IMR-90 (cell line): ENCODE results near the gene ARAP3. TPM values are rescaled to one million over a fixed set of nuclear protein-coding genes. Genes with fewer than 3 reads are reported as not detected.

Source experiments
- ATAC-seq: fragments of 200-7000 bp; cut with Tn5 transposase; 2 replicates; pipeline ENCODE4 v1.9.1; 2020; ENCODE audit warnings: low read depth, mild to moderate bottlenecking, moderate library complexity
- BruUV-seq: library from RNA; stranded (reverse); fragments of 400-500 nt; replicated peaks from 2 replicates; lab custom pipeline; 2021; lab: Mats Ljungman, UMichigan
- CTCF ChIA-PET: fragments of 300-600 bp; formaldehyde crosslinking; extraction: SDS; loops from one replicate; lab custom pipeline; 2021; ENCODE audit warnings: antibody characterized with exemption; lab: Yijun Ruan, JAX
- POLR2A ChIA-PET: fragments of 300-600 bp; sonication (Branson Sonifier 250); formaldehyde crosslinking; loops from one replicate; lab custom pipeline; 2022; ENCODE audit warnings: antibody characterized with exemption; ENCODE audit not compliant: unreplicated experiment; lab: Charles Lee
- DNase-seq: peaks from one replicate; pipeline ENCODE4 v3.0.0; 2013
- H2AFZ ChIP-seq: replicated peaks from 2 replicates; pipeline ENCODE3; 2013; ENCODE audit warnings: low read length, mild to moderate bottlenecking; ENCODE audit not compliant: poor library complexity
- H2AK5ac ChIP-seq: 2 replicates; pipeline ENCODE4 v1.6.1; 2013; ENCODE audit warnings: low read depth, low read length, inconsistent platforms
- H2AK9ac ChIP-seq: replicated peaks from 2 replicates; pipeline ENCODE3; 2013; ENCODE audit warnings: mild to moderate bottlenecking, low read depth, low read length, moderate library complexity; ENCODE audit not compliant: poor library complexity
- H2BK120ac ChIP-seq: 2 replicates; pipeline ENCODE4 v1.6.1; 2013; ENCODE audit warnings: low read depth, low read length, inconsistent platforms
- H2BK15ac ChIP-seq: 3 replicates; pipeline ENCODE4 v1.6.1; 2013; ENCODE audit warnings: low read depth, low read length, inconsistent platforms
- H2BK20ac ChIP-seq: 2 replicates; pipeline ENCODE4 v1.6.1; 2013; ENCODE audit warnings: low read depth, mild to moderate bottlenecking, inconsistent platforms, low read length, moderate library complexity
- H2BK5ac ChIP-seq: 2 replicates; pipeline ENCODE4 v1.6.1; 2013; ENCODE audit warnings: mild to moderate bottlenecking, low read depth, low read length, inconsistent platforms; ENCODE audit not compliant: poor library complexity, severe bottlenecking
- H3K14ac ChIP-seq: replicated peaks from 2 replicates; pipeline ENCODE4 v1.6.1; 2013; ENCODE audit warnings: low read depth, low read length, inconsistent platforms
- H3K18ac ChIP-seq: 2 replicates; pipeline ENCODE4 v1.6.1; 2013; ENCODE audit warnings: low read depth, low read length, control low read depth
- H3K23ac ChIP-seq: 2 replicates; pipeline ENCODE4 v1.6.1; 2013; ENCODE audit warnings: low read depth, low read length, inconsistent platforms
- H3K27ac ChIP-seq: 2 replicates; pipeline ENCODE4 v1.5.1; 2013; ENCODE audit warnings: mild to moderate bottlenecking, control low read depth, low read length; ENCODE audit not compliant: insufficient read depth
- H3K27me3 ChIP-seq: 2 replicates; pipeline ENCODE4 v1.6.1; 2013; ENCODE audit warnings: low read length; ENCODE audit not compliant: control insufficient read depth, insufficient read depth
- H3K36me3 ChIP-seq: 2 replicates; pipeline ENCODE4 v1.6.1; 2013; ENCODE audit warnings: low read length, mixed read lengths; ENCODE audit not compliant: control insufficient read depth, insufficient read depth
- H3K4ac ChIP-seq: 2 replicates; pipeline ENCODE4 v1.6.1; 2013; ENCODE audit warnings: low read depth, low read length, inconsistent platforms
- H3K4me1 ChIP-seq: 2 replicates; pipeline ENCODE4 v1.6.1; 2013; ENCODE audit warnings: low read length, mixed read lengths; ENCODE audit not compliant: control insufficient read depth, insufficient read depth
- H3K4me2 ChIP-seq: 2 replicates; pipeline ENCODE4 v1.6.1; 2013; ENCODE audit warnings: low read depth, mild to moderate bottlenecking, control low read depth, low read length, moderate library complexity
- H3K4me3 ChIP-seq: 2 replicates; pipeline ENCODE4 v1.5.1; 2013; ENCODE audit warnings: low read depth, mild to moderate bottlenecking, control low read depth, low read length, moderate library complexity; ENCODE audit not compliant: insufficient read depth
- H3K56ac ChIP-seq: 2 replicates; pipeline ENCODE4 v1.6.1; 2013; ENCODE audit warnings: low read length, inconsistent platforms; ENCODE audit not compliant: insufficient read depth; ENCODE audit errors: extremely low read depth
- H3K79me1 ChIP-seq, 2 experiments: 2 replicates each; pipeline ENCODE4 v1.6.1; 2013; ENCODE audit warnings: low read length in 2 of 2, inconsistent platforms in 1 of 2, low read depth in 1 of 2
- H3K9ac ChIP-seq: 2 replicates; pipeline ENCODE4 v1.6.1; 2013; ENCODE audit warnings: low read depth, low read length, control low read depth
- H3K9me1 ChIP-seq: 2 replicates; pipeline ENCODE4 v1.6.1; 2013; ENCODE audit warnings: low read length, inconsistent platforms; ENCODE audit not compliant: insufficient read depth
- H3K9me3 ChIP-seq: 2 replicates; pipeline ENCODE4 v1.6.1; 2013; ENCODE audit warnings: low read length; ENCODE audit not compliant: control insufficient read depth, insufficient read depth
- H4K20me1 ChIP-seq: 2 replicates; pipeline ENCODE4 v1.6.1; 2013; ENCODE audit warnings: low read length, inconsistent platforms; ENCODE audit not compliant: insufficient read depth
- H4K5ac ChIP-seq: 2 replicates; pipeline ENCODE4 v1.6.1; 2013; ENCODE audit warnings: mild to moderate bottlenecking, low read depth, low read length, control low read depth
- H4K8ac ChIP-seq, 2 experiments: 2 replicates each; pipeline ENCODE4 v1.6.1; 2013; ENCODE audit warnings: low read depth in 2 of 2, low read length in 2 of 2, control low read depth in 1 of 2, inconsistent platforms in 1 of 2
- H4K91ac ChIP-seq: 2 replicates; pipeline ENCODE4 v1.6.1; 2013; ENCODE audit warnings: low read depth, low read length, inconsistent platforms; ENCODE audit not compliant: insufficient read depth
- BHLHE40 ChIP-seq: fragments of 150-350 bp; IDR thresholded peaks from 2 replicates; pipeline ENCODE4 v1.6.1; 2016; ENCODE audit warnings: mild to moderate bottlenecking, low read depth, low read length
- CEBPB ChIP-seq: IDR thresholded peaks from 2 replicates; pipeline ENCODE4 v1.6.1; 2012; ENCODE audit warnings: low read depth, low read length, improper control_type of control experiment
- CHD1 ChIP-seq: IDR thresholded peaks from 2 replicates; pipeline ENCODE4 v1.6.1; 2012; ENCODE audit warnings: low read depth, low read length, improper control_type of control experiment
- FOS ChIP-seq: fragments of 150-350 bp; IDR thresholded peaks from 2 replicates; pipeline ENCODE4 v1.6.1; 2016; ENCODE audit warnings: low read depth, low read length
- MAFK ChIP-seq: IDR thresholded peaks from 2 replicates; pipeline ENCODE4 v1.6.1; 2012; ENCODE audit warnings: low read depth, low read length, improper control_type of control experiment
- MAZ ChIP-seq: IDR thresholded peaks from 2 replicates; pipeline ENCODE4 v1.6.1; 2012; ENCODE audit warnings: low read depth, mild to moderate bottlenecking, low read length, improper control_type of control experiment, moderate library complexity, borderline replicate concordance
- MXI1 ChIP-seq: IDR thresholded peaks from 2 replicates; pipeline ENCODE4 v1.6.1; 2012; ENCODE audit warnings: low read depth, mild to moderate bottlenecking, low read length, moderate library complexity, borderline replicate concordance
- NFE2L2 ChIP-seq: fragments of 150-350 bp; IDR thresholded peaks from 2 replicates; pipeline ENCODE4 v1.6.1; 2016; ENCODE audit warnings: low read depth, mild to moderate bottlenecking, low read length
- POLR2A ChIP-seq: IDR thresholded peaks from 2 replicates; pipeline ENCODE4 v1.6.1; 2012; ENCODE audit warnings: mild to moderate bottlenecking, low read depth, low read length
- RAD21 ChIP-seq: IDR thresholded peaks from 2 replicates; pipeline ENCODE4 v1.6.1; 2012; ENCODE audit warnings: low read length, improper control_type of control experiment
- RCOR1 ChIP-seq: IDR thresholded peaks from 2 replicates; pipeline ENCODE4 v1.6.1; 2012; ENCODE audit warnings: mild to moderate bottlenecking, low read length, improper control_type of control experiment; ENCODE audit not compliant: insufficient replicate concordance
- RFX5 ChIP-seq: IDR thresholded peaks from 2 replicates; pipeline ENCODE4 v1.8.0; 2012; ENCODE audit warnings: low read depth, mild to moderate bottlenecking, low read length, moderate library complexity
- SMC3 ChIP-seq: fragments of 150-350 bp; IDR thresholded peaks from 2 replicates; pipeline ENCODE4 v1.6.1; 2016; ENCODE audit warnings: low read depth, mild to moderate bottlenecking, antibody characterized with exemption, low read length, moderate library complexity
- WGBS, 2 experiments: methylation state at CpG; one replicate each; pipeline versions ENCODE4 v1.1.5 to v1.1.7; 2013; ENCODE audit warnings: missing lambda C conversion rate in 2 of 2; ENCODE audit not compliant: insufficient read length in 1 of 2; ENCODE audit errors: extremely low coverage in 2 of 2; 5-methylcytosine and 5-hydroxymethylcytosine counted together
- dilution Hi-C: fragments of 300-500 bp; cut with HindIII; formaldehyde crosslinking; loops from one replicate; pipeline ENCODE4 v1.14.3; 2018; ENCODE audit warnings: low sequenced_read_pairs; ENCODE audit not compliant: unreplicated experiment
- in situ Hi-C: fragments of 300-500 bp; cut with MboI; formaldehyde crosslinking; loops from 3 replicates; pipeline ENCODE4 v1.14.3; 2019; ENCODE audit warnings: low sequenced_read_pairs, inconsistent platforms, mixed read lengths
- intact Hi-C: fragments of 100-400 bp; cut with micrococcal nuclease; formaldehyde crosslinking; loops from 2 replicates; pipeline ENCODE4 v1.10.0; 2022
- polyA plus RNA-seq, 3 experiments: library from polyadenylated mRNA; depleted of rRNA; stranded (reverse); fragments of >200 nt; gene quantifications; 2 replicates each; pipeline ENCODE4 v1.2.3, GENCODE V29; 2012; ENCODE audit warnings: low replicate concordance in 1 of 3
- total RNA-seq: library from RNA; depleted of rRNA; stranded (reverse); fragments of >200 nt; gene quantifications from 2 replicates; pipeline ENCODE4 v1.2.3, GENCODE V29; 2012
- TF ChIP-seq, protein P1 (sequence below): conservative IDR thresholded peaks from 2 replicates; pipeline ENCODE4 v1.5.1; 2012; ENCODE audit warnings: mild to moderate bottlenecking, low read depth, low read length, improper control_type of control experiment
- TF ChIP-seq, protein P2 (sequence below): fragments of 150-350 bp; IDR thresholded peaks from 2 replicates; pipeline ENCODE4 v1.6.1; 2016; ENCODE audit warnings: low read depth, mild to moderate bottlenecking, low read length, moderate library complexity, borderline replicate concordance

ARAP3 gene
- total and polyA plus RNA-seq, 2 of the 4 experiments (the other 2 are of a cell fraction) = 2.2 to 6.9 TPM

DNA sequence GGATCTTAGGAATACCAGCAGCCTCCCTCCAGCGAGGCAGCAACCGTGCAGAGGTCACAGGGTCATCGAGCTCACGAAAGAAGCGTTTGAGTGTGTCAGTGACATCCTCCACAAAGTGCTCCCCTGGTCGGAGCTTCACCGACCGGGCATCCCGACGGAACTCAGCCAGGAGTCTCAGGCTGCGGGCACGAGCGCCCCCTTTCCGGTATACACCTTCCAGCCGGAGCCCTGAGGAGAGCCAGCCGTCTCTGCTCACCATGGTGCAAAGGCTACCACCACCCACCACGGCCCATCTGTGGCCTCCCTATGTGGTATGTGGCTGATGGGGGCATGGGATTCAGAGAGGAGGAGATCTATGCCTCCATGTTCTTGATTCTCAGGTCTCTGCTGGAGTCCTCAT, 20.0 kb downstream of the ARAP3 start:
- Histone ChIP-seq H2AK5ac (no peak overlapping the region), H3K4me3 (no peak overlapping the region), H4K5ac (no peak overlapping the region), H3K36me3 (peaks cover 15% of the 10 kb centered on the region), H3K4ac (no peak overlapping the region), H3K9me1 (peaks cover 2% of the 10 kb centered on the region; the same call in 1 of the 2 replicates), H3K14ac (no peak overlapping the region), H3K4me2 (no peak overlapping the region), H3K18ac (no peak overlapping the region), H3K79me1 (peaks cover 0 to 3% of the 10 kb centered on the region in 2 experiments; a peak in 1 of 4 replicates), H4K20me1 (no peaks in the 10 kb centered on the region), H4K91ac (no peak overlapping the region), H3K56ac (no peak overlapping the region), H3K4me1 (peaks cover 4% of the 10 kb centered on the region), H3K9me3 (no peaks in the 10 kb centered on the region), H4K8ac (no peak overlapping the region), H2AK9ac (peak overlapping the region; percentile 10), H3K27ac (no peak overlapping the region), H3K27me3 (no peaks in the 10 kb centered on the region), H2AFZ (no peak overlapping the region), H3K23ac (no peak overlapping the region), H2BK20ac (no peak overlapping the region), H2BK15ac (no peak overlapping the region), H2BK120ac (no peak overlapping the region), H3K9ac (no peak overlapping the region), H2BK5ac (no peak overlapping the region)
- in situ Hi-C loops (no loop called here), dilution Hi-C loops (no loop called here), intact Hi-C loops (no loop called here)
- DNase-seq (no peak), ATAC-seq (no peak)
- ChIA-PET POLR2A (no interaction called here), CTCF (interaction anchor here (1.0 to 1.2 kb wide), 2 partner anchors 299 to 307 kb away, joined by 3 read pairs; partner anchors contain the start of gene RNF14)
- no TSS peak for BruUV-seq
- TF ChIP-seq, protein P1, sequence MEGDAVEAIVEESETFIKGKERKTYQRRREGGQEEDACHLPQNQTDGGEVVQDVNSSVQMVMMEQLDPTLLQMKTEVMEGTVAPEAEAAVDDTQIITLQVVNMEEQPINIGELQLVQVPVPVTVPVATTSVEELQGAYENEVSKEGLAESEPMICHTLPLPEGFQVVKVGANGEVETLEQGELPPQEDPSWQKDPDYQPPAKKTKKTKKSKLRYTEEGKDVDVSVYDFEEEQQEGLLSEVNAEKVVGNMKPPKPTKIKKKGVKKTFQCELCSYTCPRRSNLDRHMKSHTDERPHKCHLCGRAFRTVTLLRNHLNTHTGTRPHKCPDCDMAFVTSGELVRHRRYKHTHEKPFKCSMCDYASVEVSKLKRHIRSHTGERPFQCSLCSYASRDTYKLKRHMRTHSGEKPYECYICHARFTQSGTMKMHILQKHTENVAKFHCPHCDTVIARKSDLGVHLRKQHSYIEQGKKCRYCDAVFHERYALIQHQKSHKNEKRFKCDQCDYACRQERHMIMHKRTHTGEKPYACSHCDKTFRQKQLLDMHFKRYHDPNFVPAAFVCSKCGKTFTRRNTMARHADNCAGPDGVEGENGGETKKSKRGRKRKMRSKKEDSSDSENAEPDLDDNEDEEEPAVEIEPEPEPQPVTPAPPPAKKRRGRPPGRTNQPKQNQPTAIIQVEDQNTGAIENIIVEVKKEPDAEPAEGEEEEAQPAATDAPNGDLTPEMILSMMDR = no peak
- TF ChIP-seq RFX5 (no peak), RCOR1 (no peak), MXI1 (no peak), BHLHE40 (no peak), MAZ (no peak), MAFK (no peak), FOS (no peak), CEBPB (no peak), POLR2A (no peak), RAD21 (no peak), NFE2L2 (no peak), SMC3 (no peak), CHD1 (no peak)
- TF ChIP-seq, protein P2, sequence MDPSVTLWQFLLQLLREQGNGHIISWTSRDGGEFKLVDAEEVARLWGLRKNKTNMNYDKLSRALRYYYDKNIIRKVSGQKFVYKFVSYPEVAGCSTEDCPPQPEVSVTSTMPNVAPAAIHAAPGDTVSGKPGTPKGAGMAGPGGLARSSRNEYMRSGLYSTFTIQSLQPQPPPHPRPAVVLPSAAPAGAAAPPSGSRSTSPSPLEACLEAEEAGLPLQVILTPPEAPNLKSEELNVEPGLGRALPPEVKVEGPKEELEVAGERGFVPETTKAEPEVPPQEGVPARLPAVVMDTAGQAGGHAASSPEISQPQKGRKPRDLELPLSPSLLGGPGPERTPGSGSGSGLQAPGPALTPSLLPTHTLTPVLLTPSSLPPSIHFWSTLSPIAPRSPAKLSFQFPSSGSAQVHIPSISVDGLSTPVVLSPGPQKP = no peak
- WGBS, 2 experiments = 72% methylated on average over 8 of the region's 17 CpGs; no CpG with 5 or more reads in 1 of the 2 experiments
